Neural cell (in vitro differentiated cells): ENCODE results near the gene TDRD3. TPM values are rescaled to one million over a fixed set of nuclear protein-coding genes. Genes with fewer than 3 reads are reported as not detected.

Source experiments
- H2AFZ ChIP-seq: fragments of 200-600, 300-800 bp; sonication (generic), shearing (Covaris generic); 2 replicates; pipeline ENCODE4 v1.6.0; 2014; ENCODE audit warnings: low read depth, mild to moderate bottlenecking, antibody characterized with exemption, low read length, moderate library complexity
- H3F3A ChIP-seq: fragments of 200-600 bp; shearing (Covaris generic); 2 replicates; pipeline ENCODE4 v1.6.1; 2016; ENCODE audit warnings: mild to moderate bottlenecking, moderate library complexity, mixed read lengths, antibody characterized with exemption, low read length; ENCODE audit not compliant: insufficient read depth, poor library complexity, severe bottlenecking
- H3K27ac ChIP-seq: fragments of 200-600, 300-800 bp; sonication (generic), shearing (Covaris generic); 2 replicates; pipeline ENCODE4 v1.5.1; 2014; ENCODE audit warnings: mild to moderate bottlenecking, low read length, moderate library complexity
- H3K27me3 ChIP-seq: fragments of 300-800, 200-600 bp; sonication (generic), shearing (Covaris generic); 2 replicates; pipeline ENCODE4 v1.6.0; 2014; ENCODE audit warnings: mild to moderate bottlenecking, low read depth, low read length, moderate library complexity; ENCODE audit not compliant: insufficient read depth
- H3K36me3 ChIP-seq: fragments of 300-800, 200-600 bp; sonication (generic), shearing (Covaris generic); 2 replicates; pipeline ENCODE4 v1.5.1; 2014; ENCODE audit warnings: mild to moderate bottlenecking, antibody characterized with exemption, low read length, moderate library complexity; ENCODE audit not compliant: insufficient read depth
- H3K4me2 ChIP-seq: fragments of 300-800, 200-600 bp; sonication (generic), shearing (Covaris generic); 2 replicates; pipeline ENCODE4 v1.6.0; 2014; ENCODE audit warnings: mild to moderate bottlenecking, low read length
- H3K4me3 ChIP-seq: fragments of 300-800, 200-600 bp; sonication (generic), shearing (Covaris generic); 2 replicates; pipeline ENCODE4 v1.5.1; 2014; ENCODE audit warnings: mild to moderate bottlenecking, low read length, moderate library complexity
- H3K79me2 ChIP-seq: fragments of 200-600 bp; shearing (Covaris generic); replicated peaks from 2 replicates; pipeline ENCODE4 v1.6.0; 2014; ENCODE audit warnings: mild to moderate bottlenecking, low read length, moderate library complexity; ENCODE audit not compliant: insufficient read depth
- H3K9ac ChIP-seq: fragments of 300-800, 200-600 bp; sonication (generic), shearing (Covaris generic); 2 replicates; pipeline ENCODE4 v1.6.1; 2016; ENCODE audit warnings: mild to moderate bottlenecking, low read length, mixed read lengths
- H3K9me2 ChIP-seq: fragments of 200-600 bp; shearing (Covaris generic); 2 replicates; pipeline ENCODE4 v1.6.1; 2016; ENCODE audit warnings: mild to moderate bottlenecking, low read length, mixed read lengths; ENCODE audit not compliant: insufficient read depth
- H3K9me3 ChIP-seq: fragments of 200-600, 300-800 bp; sonication (generic), shearing (Covaris generic); 2 replicates; pipeline ENCODE4 v1.6.1; 2016; ENCODE audit warnings: mild to moderate bottlenecking, mixed run types, low read length, moderate library complexity, mixed read lengths
- H4K20me1 ChIP-seq: fragments of 200-600 bp; shearing (Covaris generic); 2 replicates; pipeline ENCODE4 v1.6.1; 2016; ENCODE audit warnings: mild to moderate bottlenecking, mixed run types; ENCODE audit not compliant: insufficient read depth
- EP300 ChIP-seq: fragments of 450-650 bp; conservative IDR thresholded peaks from 2 replicates; pipeline ENCODE4 v1.6.1; 2014; ENCODE audit warnings: antibody characterized with exemption, mild to moderate bottlenecking, moderate library complexity; ENCODE audit not compliant: poor library complexity, severe bottlenecking
- EZH2 ChIP-seq: fragments of 200-600, 300-800 bp; shearing (Covaris generic), sonication (generic); IDR thresholded peaks from 2 replicates; pipeline ENCODE4 v1.6.1; 2014; ENCODE audit warnings: antibody characterized with exemption, low read length, borderline replicate concordance, mild to moderate bottlenecking; ENCODE audit not compliant: insufficient read depth, poor library complexity, severe bottlenecking
- MXI1 ChIP-seq: fragments of 450-650 bp; conservative IDR thresholded peaks from 2 replicates; pipeline ENCODE4 v1.6.1; 2014; ENCODE audit warnings: antibody characterized with exemption, mild to moderate bottlenecking; ENCODE audit not compliant: poor library complexity, severe bottlenecking
- POLR2AphosphoS5 ChIP-seq: IDR thresholded peaks from 2 replicates; pipeline ENCODE4 v1.6.1; 2012
- RAD21 ChIP-seq: fragments of 450-650 bp; conservative IDR thresholded peaks from 2 replicates; pipeline ENCODE4 v1.6.1; 2014; ENCODE audit warnings: antibody characterized with exemption, mild to moderate bottlenecking, moderate library complexity
- SMC3 ChIP-seq: fragments of 450-650 bp; conservative IDR thresholded peaks from 2 replicates; pipeline ENCODE4 v1.6.1; 2014; ENCODE audit warnings: antibody characterized with exemption, mild to moderate bottlenecking, moderate library complexity; ENCODE audit not compliant: poor library complexity
- TAF1 ChIP-seq: IDR thresholded peaks from 2 replicates; pipeline ENCODE4 v1.6.1; 2012; ENCODE audit warnings: low read depth
- polyA plus RNA-seq: library from polyadenylated mRNA; depleted of rRNA; stranded (reverse); fragments of >200 nt; gene quantifications from 2 replicates; pipeline ENCODE4 v1.2.3, GENCODE V29; 2014
- TF ChIP-seq, protein P1 (sequence below): IDR thresholded peaks from 2 replicates; pipeline ENCODE4 v1.6.1; 2012; ENCODE audit warnings: borderline replicate concordance
- TF ChIP-seq, protein P2 (sequence below): fragments of 450-650 bp; IDR thresholded peaks from 2 replicates; pipeline ENCODE4 v1.5.1; 2014; ENCODE audit warnings: antibody characterized with exemption, mild to moderate bottlenecking, moderate library complexity; ENCODE audit not compliant: poor library complexity, severe bottlenecking

Gene TDRD3
- polyA plus RNA-seq, 1 donor from 2014 or later: 10.0 TPM

DNA sequence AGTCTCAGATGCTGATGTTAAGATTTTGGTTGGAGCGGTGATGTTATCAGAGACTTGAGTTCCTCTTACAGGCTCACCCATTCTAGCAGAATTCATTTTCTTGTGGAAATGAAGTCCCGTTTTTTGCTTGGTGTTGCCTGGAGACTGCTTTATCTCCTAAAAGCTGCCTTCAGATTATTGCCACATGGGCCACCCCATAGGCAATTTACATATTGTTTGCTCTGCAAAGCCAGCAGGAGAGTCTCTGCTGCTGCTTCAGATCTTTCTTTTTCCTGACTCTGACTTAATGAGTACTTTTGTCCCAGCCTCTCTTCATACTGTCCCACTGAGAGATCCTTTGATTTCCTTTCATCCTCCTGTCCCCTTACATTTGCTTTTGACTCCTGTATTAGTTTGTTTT is 114.6 kb downstream of the TDRD3 start:
- no peak overlapping the region for H3K4me3 ChIP-seq
- no peak overlapping the region for H2AFZ ChIP-seq
- no peaks in the 10 kb centered on the region for H3K9me2 ChIP-seq
- no peaks in the 10 kb centered on the region for H3K79me2 ChIP-seq
- H3K9me3 ChIP-seq: no peaks in the 10 kb centered on the region
- no peak overlapping the region for H3K4me2 ChIP-seq
- no peaks in the 10 kb centered on the region for H3F3A ChIP-seq
- H3K36me3 ChIP-seq: no peaks in the 10 kb centered on the region
- no peaks in the 10 kb centered on the region for H3K27me3 ChIP-seq
- H3K9ac ChIP-seq: no peak overlapping the region
- H3K27ac ChIP-seq: no peak overlapping the region
- no peak for TF ChIP-seq MXI1
- no peak for TF ChIP-seq EP300
- no peak for TF ChIP-seq RAD21
- TF ChIP-seq, protein P1, sequence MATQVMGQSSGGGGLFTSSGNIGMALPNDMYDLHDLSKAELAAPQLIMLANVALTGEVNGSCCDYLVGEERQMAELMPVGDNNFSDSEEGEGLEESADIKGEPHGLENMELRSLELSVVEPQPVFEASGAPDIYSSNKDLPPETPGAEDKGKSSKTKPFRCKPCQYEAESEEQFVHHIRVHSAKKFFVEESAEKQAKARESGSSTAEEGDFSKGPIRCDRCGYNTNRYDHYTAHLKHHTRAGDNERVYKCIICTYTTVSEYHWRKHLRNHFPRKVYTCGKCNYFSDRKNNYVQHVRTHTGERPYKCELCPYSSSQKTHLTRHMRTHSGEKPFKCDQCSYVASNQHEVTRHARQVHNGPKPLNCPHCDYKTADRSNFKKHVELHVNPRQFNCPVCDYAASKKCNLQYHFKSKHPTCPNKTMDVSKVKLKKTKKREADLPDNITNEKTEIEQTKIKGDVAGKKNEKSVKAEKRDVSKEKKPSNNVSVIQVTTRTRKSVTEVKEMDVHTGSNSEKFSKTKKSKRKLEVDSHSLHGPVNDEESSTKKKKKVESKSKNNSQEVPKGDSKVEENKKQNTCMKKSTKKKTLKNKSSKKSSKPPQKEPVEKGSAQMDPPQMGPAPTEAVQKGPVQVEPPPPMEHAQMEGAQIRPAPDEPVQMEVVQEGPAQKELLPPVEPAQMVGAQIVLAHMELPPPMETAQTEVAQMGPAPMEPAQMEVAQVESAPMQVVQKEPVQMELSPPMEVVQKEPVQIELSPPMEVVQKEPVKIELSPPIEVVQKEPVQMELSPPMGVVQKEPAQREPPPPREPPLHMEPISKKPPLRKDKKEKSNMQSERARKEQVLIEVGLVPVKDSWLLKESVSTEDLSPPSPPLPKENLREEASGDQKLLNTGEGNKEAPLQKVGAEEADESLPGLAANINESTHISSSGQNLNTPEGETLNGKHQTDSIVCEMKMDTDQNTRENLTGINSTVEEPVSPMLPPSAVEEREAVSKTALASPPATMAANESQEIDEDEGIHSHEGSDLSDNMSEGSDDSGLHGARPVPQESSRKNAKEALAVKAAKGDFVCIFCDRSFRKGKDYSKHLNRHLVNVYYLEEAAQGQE: no peak
- no peak for TF ChIP-seq TAF1
- no peak for TF ChIP-seq POLR2AphosphoS5
- TF ChIP-seq SMC3: no peak
- TF ChIP-seq, protein P2, sequence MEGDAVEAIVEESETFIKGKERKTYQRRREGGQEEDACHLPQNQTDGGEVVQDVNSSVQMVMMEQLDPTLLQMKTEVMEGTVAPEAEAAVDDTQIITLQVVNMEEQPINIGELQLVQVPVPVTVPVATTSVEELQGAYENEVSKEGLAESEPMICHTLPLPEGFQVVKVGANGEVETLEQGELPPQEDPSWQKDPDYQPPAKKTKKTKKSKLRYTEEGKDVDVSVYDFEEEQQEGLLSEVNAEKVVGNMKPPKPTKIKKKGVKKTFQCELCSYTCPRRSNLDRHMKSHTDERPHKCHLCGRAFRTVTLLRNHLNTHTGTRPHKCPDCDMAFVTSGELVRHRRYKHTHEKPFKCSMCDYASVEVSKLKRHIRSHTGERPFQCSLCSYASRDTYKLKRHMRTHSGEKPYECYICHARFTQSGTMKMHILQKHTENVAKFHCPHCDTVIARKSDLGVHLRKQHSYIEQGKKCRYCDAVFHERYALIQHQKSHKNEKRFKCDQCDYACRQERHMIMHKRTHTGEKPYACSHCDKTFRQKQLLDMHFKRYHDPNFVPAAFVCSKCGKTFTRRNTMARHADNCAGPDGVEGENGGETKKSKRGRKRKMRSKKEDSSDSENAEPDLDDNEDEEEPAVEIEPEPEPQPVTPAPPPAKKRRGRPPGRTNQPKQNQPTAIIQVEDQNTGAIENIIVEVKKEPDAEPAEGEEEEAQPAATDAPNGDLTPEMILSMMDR: no peak
- no peak for TF ChIP-seq EZH2
- H4K20me1 ChIP-seq: no peaks in the 10 kb centered on the region

DNA sequence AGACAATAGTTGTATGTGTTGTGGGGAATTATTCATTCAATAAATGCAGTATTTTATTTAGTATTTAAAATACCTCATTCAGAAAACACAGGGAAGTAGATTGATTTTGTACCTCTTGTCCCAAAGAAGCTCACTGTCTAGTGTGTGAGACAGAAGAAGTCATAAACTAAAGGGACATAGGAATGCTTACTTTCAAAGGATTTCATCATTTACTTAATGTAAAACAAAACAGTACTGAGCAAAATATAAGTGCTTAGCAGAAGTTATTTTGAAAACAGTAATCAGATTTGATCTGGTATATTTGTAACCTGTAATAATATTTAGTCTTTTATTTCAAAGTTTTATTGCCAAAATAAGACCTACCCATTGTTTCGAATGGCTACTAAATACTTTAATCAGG is 117.9 kb downstream of the TDRD3 start:
- no peak overlapping the region for H3K9ac ChIP-seq
- H3K36me3 ChIP-seq: no peaks in the 10 kb centered on the region
- no peaks in the 10 kb centered on the region for H4K20me1 ChIP-seq
- TF ChIP-seq EZH2: no peak
- no peak for TF ChIP-seq MXI1
- TF ChIP-seq, protein P2: no peak
- no peak overlapping the region for H3K4me3 ChIP-seq
- H3K79me2 ChIP-seq: no peaks in the 10 kb centered on the region
- H3K27ac ChIP-seq: no peak overlapping the region
- H3K9me2 ChIP-seq: no peaks in the 10 kb centered on the region
- no peaks in the 10 kb centered on the region for H3F3A ChIP-seq
- H3K9me3 ChIP-seq: no peaks in the 10 kb centered on the region
- no peaks in the 10 kb centered on the region for H3K27me3 ChIP-seq
- no peak overlapping the region for H2AFZ ChIP-seq
- H3K4me2 ChIP-seq: no peak overlapping the region
